ES-I3 (cell line): Measurements from ENCODE around the gene GDI1.

Source experiments
- H3K36me3 ChIP-seq: 2 replicates; pipeline ENCODE4 v1.6.1; 2013; ENCODE audit warnings: mild to moderate bottlenecking, low read length, control low read depth, moderate library complexity; ENCODE audit not compliant: insufficient read depth
- H3K4me1 ChIP-seq: 2 replicates; pipeline ENCODE4 v1.6.1; 2013; ENCODE audit warnings: mild to moderate bottlenecking, control low read depth, low read length; ENCODE audit not compliant: insufficient read depth
- H3K9ac ChIP-seq: 2 replicates; pipeline ENCODE4 v1.6.1; 2013; ENCODE audit warnings: low read depth, mild to moderate bottlenecking, low read length, moderate library complexity
- H3K9me3 ChIP-seq: 2 replicates; pipeline ENCODE4 v1.6.1; 2013; ENCODE audit warnings: mild to moderate bottlenecking, low read length, moderate library complexity; ENCODE audit not compliant: control insufficient read depth, insufficient read depth

Gene GDI1

DNA sequence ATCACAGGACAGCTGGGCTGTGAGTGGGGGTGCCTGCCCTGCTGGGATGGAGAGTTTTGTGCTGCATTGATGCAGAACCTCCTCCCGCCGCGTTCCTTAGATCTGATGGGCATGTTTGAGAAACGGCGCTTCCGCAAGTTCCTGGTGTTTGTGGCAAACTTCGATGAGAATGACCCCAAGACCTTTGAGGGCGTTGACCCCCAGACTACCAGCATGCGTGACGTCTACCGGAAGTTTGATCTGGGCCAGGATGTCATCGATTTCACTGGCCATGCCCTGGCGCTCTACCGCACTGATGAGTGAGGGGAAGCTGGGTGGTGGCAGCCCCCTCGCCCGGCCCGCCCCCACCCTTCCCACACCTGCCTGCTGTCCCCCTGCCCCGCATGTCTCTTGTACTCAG is 2.9 kb downstream of the GDI1 start:
- Histone ChIP-seq H3K36me3 (peaks cover 9% of the 10 kb centered on the region; the same call in 1 of the 2 replicates), H3K4me1 (no peaks in the 10 kb centered on the region; the same call in 1 of the 2 replicates), H3K9me3 (no peaks in the 10 kb centered on the region), H3K9ac (no peak overlapping the region)

DNA sequence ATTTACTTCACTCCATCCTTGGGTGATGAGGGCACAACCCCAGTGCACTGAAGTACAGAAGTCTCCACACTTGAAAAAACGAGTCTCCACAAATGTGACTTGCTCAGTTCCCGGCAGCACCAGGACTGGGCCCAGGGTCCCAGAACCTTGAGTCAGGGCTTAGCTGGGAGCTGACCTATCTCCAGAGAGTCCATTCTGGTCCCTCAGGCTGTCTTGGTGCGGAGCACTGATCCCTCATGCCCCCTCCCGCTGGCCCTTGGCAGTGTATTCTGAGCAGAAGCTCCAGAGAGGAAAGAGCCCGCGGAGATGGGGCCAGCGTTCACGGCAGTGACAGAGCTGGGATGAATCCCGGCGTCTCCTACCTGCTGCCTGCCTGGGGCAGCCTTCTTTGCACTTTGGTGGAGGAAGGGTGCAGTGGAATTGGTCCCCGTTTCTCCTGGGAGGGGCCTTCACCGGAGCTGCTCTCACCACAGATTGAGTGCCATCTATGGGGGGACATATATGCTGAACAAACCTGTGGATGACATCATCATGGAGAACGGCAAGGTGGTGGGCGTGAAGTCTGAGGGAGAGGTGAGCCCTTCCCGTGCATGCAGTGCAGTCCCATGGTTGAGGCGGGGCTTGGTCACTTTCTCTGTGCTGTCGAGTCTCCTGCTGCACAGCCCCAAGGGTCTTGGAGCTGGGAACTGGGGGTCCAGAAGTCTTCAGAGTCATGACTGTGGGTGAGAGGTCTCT is 3.8 kb downstream of the GDI1 start:
- H3K36me3 ChIP-seq: peaks cover 9% of the 10 kb centered on the region; the same call in 1 of the 2 replicates
- H3K4me1 ChIP-seq: no peaks in the 10 kb centered on the region; the same call in 1 of the 2 replicates
- H3K9me3 ChIP-seq: no peaks in the 10 kb centered on the region
- no peak overlapping the region for H3K9ac ChIP-seq

DNA sequence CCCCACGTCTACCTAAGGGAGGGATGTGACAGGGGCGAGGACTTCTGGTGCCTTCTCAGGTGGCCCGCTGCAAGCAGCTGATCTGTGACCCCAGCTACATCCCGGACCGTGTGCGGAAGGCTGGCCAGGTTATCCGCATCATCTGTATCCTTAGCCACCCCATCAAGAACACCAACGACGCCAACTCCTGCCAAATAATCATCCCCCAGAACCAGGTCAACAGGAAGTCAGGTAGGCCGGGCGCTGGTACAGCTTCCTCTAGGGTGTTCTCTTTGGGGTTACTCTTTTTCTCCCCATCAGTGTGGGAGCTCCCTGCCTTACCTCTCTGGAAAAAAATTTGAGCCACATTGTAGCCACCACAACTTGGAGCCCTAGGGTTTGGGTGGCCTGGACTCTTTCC is 4.6 kb downstream of the GDI1 start:
- no peak overlapping the region for H3K9ac ChIP-seq
- no peaks in the 10 kb centered on the region; the same call in 1 of the 2 replicates for H3K4me1 ChIP-seq
- H3K9me3 ChIP-seq: no peaks in the 10 kb centered on the region
- H3K36me3 ChIP-seq: peaks cover 9% of the 10 kb centered on the region; the same call in 1 of the 2 replicates

DNA sequence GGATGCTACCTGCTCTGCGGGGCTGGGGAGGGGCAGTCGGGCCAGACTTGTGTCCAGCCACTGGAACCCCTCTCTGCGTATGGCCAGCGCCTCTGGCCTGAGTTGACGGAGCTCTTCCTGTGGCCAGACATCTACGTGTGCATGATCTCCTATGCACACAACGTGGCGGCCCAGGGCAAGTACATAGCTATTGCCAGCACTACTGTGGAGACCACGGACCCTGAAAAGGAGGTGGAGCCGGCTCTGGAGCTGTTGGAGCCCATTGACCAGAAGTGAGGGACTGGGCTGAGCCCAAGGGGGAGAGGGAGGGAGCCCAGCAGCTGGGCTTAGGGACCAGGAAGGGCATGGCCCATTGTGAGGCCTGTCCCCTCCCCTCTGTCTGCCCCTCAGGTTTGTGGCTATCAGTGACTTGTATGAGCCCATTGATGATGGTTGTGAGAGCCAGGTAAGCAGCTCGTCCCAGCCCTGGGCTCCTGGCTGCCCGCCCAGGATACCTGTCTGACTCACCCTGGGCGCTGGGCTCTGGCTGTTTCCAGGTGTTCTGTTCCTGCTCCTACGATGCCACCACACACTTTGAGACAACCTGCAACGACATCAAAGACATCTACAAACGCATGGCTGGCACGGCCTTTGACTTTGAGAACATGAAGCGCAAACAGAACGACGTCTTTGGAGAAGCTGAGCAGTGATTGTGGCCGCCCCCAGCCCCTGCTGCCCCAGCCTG is 5.2 kb downstream of the GDI1 start:
- no peaks in the 10 kb centered on the region; the same call in 1 of the 2 replicates for H3K4me1 ChIP-seq
- no peak overlapping the region for H3K9ac ChIP-seq
- H3K9me3 ChIP-seq: no peaks in the 10 kb centered on the region
- peaks cover 9% of the 10 kb centered on the region; the same call in 1 of the 2 replicates for H3K36me3 ChIP-seq

DNA sequence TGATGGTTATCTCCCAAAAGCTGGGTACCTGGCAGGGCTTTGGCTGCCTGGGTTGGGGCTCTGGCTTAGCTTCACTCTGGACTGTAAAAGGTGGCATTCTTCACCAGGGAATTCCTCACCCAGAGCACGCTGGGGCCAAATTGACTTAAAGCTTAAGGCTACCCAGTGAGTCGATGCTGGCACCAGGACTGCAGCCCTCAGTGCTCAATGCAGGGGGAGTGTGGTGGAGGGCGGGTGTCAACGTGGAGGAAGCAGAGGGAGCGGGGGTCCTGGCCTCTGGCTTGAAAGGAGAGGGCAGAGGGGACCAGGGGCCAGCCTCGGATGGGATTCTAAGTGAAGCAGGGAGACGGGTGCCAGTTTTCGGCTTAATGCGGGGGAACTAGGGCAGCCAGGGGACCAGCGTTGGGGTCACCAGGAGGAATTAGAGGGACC is 6.5 kb downstream of the GDI1 start:
- Histone ChIP-seq H3K9ac (peak overlapping the region; percentile 56), H3K9me3 (no peaks in the 10 kb centered on the region), H3K36me3 (peaks cover 8% of the 10 kb centered on the region; the same call in 1 of the 2 replicates), H3K4me1 (no peaks in the 10 kb centered on the region; the same call in 1 of the 2 replicates)

DNA sequence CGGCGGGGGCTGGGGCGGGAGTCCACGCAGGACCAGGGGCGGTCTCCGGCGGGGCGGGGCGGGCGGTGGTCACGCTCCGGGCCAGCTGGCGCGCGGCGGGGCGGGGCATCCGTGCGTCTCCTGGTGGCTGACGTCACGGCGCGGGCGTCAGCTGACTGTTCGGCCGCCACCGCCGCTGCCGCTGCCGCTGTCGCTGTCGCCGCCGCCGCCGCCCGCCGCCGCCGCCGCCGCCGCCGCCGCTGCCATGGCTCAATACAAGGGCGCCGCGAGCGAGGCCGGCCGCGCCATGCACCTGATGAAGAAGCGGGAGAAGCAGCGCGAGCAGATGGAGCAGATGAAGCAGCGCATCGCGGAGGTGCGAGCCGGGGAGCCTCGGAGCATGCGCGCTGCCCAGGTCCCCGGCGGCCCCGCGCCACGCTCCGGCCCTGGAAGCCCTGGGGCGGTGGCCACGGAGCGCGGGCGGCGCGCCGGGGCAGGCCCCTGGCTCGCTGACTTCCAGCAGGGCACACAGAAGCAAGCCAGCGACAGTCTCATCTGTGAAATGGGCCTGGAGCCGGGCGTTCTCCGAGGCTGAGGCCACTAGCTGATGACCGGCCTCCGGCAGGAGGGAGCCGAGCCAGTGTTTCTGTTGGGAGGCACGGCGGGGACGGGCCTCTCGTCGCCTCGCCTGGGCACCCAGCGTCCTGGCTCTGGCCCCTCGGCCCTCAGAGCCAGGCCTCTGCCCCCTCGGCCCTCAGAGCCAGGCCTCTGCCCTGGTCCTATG is 7.2 kb downstream of the GDI1 start, which contains the start of gene FAM50A:
Gene FAM50A, plus strand, starts transcription at position 150 of the 763 bp plus-strand sequence. Its CDS starts 95 bp downstream, at position 245.
- H3K36me3 ChIP-seq: peaks cover 3% of the 10 kb centered on the region; the same call in 1 of the 2 replicates
- no peaks in the 10 kb centered on the region for H3K9me3 ChIP-seq
- H3K4me1 ChIP-seq: no peaks in the 10 kb centered on the region; the same call in 1 of the 2 replicates
- peak within 1 kb of the TSS; percentile 63 for H3K9ac ChIP-seq

DNA sequence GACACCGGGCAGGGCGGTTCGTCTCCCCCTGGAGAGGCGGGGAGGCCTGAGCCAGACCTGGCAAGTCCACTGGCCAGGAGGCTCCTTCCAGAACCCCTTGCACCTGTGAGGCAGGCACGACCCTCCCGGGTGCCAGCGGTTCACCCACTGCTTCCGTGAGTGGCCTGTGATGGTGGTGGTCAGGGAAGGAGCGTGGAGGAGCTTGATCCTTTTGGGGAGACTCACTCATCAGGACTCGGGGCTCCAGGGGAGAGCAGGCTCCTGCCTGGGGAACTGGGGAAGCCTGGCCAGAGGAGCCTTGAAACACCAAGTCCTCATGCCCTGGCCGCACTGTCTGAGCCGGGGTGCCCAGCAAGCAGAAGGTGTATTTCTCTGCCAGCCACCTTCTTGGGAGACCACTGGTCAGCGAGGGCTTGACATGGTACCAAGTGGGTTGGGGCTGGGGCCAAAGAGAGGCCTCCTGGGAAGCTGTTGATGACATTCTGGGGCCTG is 7.8 kb downstream of the GDI1 start:
- Histone ChIP-seq H3K4me1 (no peaks in the 10 kb centered on the region; the same call in 1 of the 2 replicates), H3K9me3 (no peaks in the 10 kb centered on the region), H3K36me3 (peaks cover 3% of the 10 kb centered on the region; the same call in 1 of the 2 replicates), H3K9ac (peak overlapping the region; percentile 63)

DNA sequence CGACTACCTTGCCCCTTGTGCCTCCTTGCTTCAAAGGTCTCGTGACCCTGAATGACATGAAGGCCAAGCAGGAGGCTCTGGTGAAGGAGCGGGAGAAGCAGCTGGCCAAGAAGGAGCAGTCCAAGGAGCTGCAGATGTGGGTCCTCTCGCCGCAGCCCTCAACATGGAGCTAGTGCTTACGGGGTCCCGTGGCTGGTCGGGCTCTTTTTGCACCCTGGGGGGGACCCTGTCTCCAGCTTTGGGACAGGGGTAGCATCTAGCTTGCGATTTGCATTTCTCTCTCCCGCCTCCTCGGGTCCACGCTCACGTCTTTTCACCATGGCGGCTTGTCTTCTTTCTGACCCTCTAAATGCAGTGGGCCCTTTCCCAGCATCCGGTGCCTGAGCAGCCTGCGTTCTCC is 8.8 kb downstream of the GDI1 start:
- Histone ChIP-seq H3K36me3 (peaks cover 3% of the 10 kb centered on the region; the same call in 1 of the 2 replicates), H3K4me1 (no peaks in the 10 kb centered on the region; the same call in 1 of the 2 replicates)

DNA sequence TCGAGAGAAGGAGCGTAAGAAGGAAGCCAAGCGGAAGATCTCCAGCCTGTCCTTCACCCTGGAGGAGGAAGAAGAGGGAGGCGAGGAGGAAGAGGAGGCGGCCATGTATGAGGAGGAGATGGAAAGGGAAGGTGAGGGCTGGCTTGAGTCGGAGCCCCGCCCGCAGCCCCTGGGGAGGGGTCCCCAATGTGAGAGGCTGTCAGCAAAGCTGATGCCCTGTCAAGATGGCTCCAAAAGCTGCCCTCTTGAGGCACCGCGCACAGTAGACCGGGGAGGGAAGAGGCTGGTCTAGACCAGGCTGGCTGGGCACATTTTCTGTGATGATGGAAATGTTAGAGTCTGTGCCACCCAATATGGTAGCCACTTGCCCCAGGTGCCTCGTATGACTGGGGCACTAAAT is 9.5 kb downstream of the GDI1 start:
- H3K9me3 ChIP-seq: no peaks in the 10 kb centered on the region
- H3K36me3 ChIP-seq: no peaks in the 10 kb centered on the region; the same call in 1 of the 2 replicates
- no peak overlapping the region for H3K9ac ChIP-seq
- no peaks in the 10 kb centered on the region; the same call in 1 of the 2 replicates for H3K4me1 ChIP-seq

More for the DNA sequence above, 8.8 kb downstream of the GDI1 start:
- no peak overlapping the region for H3K9ac ChIP-seq
- H3K9me3 ChIP-seq: no peaks in the 10 kb centered on the region

DNA sequence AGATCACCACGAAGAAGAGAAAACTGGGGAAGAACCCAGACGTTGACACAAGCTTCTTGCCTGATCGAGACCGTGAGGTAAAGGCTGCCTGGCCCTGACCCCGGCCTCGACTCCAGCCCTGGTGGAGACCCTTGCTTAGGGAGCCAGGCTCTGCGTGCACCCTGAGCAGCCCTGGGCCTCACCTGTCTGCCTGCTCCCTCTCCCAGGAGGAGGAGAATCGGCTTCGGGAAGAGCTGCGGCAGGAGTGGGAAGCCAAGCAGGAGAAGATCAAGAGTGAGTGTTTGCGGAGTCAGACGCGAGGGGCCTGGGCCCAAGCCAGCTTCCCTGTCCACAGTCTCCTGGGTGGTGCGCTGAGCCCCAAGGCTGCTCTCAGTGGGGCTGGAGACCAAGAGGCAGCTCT is 11.5 kb downstream of the GDI1 start:
- H3K36me3 ChIP-seq: no peaks in the 10 kb centered on the region; the same call in 1 of the 2 replicates
- no peaks in the 10 kb centered on the region for H3K9me3 ChIP-seq
- no peaks in the 10 kb centered on the region; the same call in 1 of the 2 replicates for H3K4me1 ChIP-seq
- H3K9ac ChIP-seq: no peak overlapping the region

DNA sequence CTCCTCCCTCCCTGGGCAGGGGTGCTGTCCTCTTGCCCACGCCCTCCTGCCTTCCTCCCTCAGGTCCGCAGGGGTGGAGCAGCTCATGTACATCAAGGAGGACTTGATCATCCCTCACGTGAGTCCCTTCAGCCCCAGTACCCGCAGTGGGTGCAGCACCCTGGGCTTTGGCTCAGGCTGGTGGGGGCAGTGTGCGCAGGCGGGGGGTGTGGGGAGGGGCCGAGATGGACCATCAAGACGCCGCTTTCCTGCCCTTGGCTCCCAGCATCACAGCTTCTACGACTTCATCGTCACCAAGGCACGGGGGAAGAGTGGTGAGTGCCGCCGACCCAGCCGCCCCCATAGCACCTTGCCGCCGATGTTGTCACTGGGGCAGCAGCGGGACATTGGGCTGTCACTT is 12.7 kb downstream of the GDI1 start:
- H3K36me3 ChIP-seq: no peaks in the 10 kb centered on the region; the same call in 1 of the 2 replicates
- no peaks in the 10 kb centered on the region for H3K4me1 ChIP-seq
- no peak overlapping the region for H3K9ac ChIP-seq
- no peaks in the 10 kb centered on the region for H3K9me3 ChIP-seq

DNA sequence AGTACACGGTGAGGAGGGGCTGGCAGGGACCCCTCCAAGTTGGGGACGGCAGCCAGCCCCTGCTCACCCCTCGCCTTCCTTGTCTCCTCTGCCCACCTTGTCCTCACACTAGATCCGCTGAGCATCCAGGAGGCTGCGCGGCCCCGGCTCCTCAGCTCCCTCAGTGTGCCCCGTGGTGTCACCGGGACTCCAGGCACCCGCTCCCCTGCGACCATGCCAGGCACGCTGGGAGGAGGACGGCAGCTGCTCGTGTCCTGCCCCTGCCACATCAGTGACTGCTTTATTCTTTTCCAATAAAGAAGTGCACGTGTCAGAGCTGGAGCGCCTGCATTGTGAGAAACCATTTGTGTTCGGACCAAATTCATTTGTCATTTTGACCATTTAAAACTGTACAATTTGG is 13.4 kb downstream of the GDI1 start:
- Histone ChIP-seq H3K36me3 (no peaks in the 10 kb centered on the region; the same call in 1 of the 2 replicates), H3K9ac (no peak overlapping the region), H3K4me1 (no peaks in the 10 kb centered on the region), H3K9me3 (no peaks in the 10 kb centered on the region)

DNA sequence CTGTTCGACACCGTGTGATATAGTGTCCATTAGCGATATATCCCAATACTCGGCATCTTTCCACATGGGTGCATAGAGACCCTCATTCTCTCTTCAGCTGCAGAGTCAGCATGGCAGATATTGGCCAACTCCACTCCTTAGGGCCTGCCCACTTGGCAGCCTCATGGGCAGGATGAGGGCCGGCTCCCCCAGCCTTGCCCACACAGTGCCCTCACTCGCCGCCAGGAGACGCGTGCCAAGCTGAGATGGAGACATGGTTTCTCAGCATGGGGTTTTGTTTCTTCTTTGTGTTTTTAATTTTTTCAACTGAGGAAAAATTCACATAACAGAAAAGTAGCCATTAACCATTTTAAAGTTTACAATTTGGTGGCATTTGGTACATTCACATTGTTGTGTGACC is 15.9 kb downstream of the GDI1 start:
- H3K36me3 ChIP-seq: no peaks in the 10 kb centered on the region
- no peak overlapping the region for H3K9ac ChIP-seq
- no peaks in the 10 kb centered on the region for H3K9me3 ChIP-seq
- no peaks in the 10 kb centered on the region for H3K4me1 ChIP-seq
